Measurements from ENCODE around the gene SNTG2.
"Not testable (repeated sequence)": the region's sequence is repeated elsewhere in the genome, so short reads cannot be mapped to it uniquely, and the experiment has no call there.

SNTG2 gene

DNA sequence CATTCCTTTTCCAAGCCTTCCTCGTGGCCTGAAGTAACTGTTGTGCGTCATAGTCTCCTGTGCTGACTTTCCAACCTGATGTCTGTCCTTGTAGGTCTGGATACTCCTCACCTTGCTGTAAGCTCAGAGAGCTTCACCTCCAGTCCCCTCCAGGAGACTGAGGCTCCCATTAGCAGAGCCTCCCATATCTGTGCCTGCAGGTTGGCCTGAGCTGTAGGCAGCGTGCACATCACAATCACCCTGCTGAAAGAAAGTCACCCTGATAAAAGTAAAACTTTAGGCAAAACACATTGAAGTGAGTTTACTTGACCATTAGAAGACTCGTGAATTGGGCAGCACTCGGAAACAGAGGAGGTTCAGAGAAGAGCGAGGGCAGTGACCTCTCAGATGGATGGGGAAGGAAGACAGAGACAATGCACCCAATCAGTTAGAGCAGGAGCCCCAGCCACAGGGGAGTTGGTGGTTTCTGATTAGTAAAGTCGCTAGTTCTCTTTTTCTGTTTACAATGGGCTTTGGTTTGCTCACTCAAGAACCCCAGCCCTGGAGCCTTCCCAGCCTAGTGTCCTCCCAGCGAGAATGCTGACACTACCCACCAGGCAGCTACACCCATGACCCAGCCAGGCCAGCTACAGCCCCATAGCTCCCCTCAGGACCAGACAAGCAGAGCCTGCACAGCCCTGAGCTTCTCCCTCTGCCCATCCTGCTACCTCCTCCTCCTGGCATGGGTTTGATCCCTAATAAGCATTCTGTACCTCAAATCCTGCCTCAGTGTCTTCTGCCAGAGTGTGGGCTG lies 450.5 kb downstream of the SNTG2 start:
- in situ Hi-C loops (cut with MboI; ENCODE audit: low sequenced_read_pairs) = no loop called here

- in situ Hi-C loops (cut with MboI; ENCODE audit: low sequenced_read_pairs) = no loop called here
Observed at GRCh38 chr2:1402064-1402463, 451.4 kb downstream of the SNTG2 start.

DNA sequence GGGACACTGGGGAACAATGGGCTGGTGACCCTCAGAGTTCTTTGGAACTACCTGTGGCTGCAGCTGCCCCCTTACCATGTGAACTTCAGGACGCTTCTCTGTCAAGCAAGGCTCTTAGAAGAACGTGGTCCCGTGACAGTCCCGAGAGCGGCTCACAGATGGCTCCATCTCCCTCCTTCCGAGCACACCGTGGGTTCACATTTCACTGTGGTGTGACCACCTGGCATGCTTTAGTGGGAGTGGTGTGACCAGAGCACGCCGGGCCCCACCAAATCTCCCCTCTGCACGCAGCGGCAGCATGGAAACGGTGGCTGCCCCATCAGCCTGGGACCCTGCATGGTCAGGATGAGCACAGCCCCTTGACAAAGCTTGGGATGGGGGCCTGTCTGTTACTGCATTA lies 452.9 kb downstream of the SNTG2 start:
- in situ Hi-C loops (cut with MboI; ENCODE audit: low sequenced_read_pairs) = no loop called here

GRCh38 chr2:1405124-1405523 lies 454.5 kb downstream of the SNTG2 start:
- in situ Hi-C loops (cut with MboI; ENCODE audit: low sequenced_read_pairs) = no loop called here

DNA sequence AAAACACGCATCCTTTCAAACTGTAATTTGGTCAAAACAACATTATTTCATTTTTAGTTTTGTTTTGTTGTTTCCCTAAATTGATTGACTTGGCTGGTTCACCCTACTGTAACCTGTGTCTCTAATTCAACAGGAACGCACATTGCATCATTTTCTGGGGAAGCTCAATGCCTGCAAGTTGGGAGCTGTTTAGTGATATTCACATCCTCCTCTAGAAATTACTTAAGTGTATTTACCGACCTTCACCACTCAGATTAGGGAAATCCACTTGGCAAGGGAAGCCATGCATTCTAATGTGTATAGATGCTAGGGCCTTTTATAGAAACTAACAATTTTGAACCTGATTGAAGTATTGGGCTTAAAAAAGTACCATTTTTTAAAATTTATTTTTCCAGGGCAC lies 455.3 kb downstream of the SNTG2 start:
- in situ Hi-C loops (cut with MboI; ENCODE audit: low sequenced_read_pairs) = no loop called here

- in situ Hi-C loops (cut with MboI; ENCODE audit: low sequenced_read_pairs) = no loop called here
Observed at GRCh38 chr2:1406434-1406833, 455.8 kb downstream of the SNTG2 start.

DNA sequence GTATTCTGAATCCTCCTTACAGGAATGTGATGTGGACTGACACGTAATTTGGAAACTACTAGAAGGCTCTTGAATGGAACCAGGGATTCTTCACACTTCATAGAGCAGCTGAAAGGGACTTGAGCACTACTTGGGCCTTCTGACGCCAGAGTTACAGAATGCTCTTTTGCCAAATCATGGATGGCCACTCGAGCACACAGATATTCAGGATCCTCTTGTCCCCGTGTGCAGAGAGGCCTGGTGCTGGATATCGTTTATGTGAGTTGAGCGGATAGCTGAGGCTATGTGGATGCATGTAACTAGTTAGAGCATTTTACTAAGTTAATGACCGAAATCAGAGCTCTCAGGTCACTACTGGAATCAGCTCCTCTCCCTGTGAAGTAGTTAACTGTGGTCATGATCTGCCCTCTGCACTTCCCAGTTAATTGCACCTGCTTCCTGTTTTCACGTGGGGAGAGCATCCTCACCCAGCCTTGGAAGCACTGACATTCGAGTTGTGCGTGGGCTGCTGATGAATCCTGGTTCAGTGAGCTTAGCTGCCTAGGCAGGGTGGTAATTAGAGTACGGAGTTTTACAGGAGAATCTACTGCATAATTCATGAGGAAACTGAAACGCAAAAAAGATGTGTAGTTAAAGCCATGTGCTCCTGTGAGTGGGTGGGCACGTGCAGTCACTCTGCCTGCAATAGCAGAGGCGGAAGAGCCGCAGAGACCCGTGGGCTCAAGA lies 457.5 kb downstream of the SNTG2 start:
- in situ Hi-C loops (cut with MboI; ENCODE audit: low sequenced_read_pairs) = no loop called here

DNA sequence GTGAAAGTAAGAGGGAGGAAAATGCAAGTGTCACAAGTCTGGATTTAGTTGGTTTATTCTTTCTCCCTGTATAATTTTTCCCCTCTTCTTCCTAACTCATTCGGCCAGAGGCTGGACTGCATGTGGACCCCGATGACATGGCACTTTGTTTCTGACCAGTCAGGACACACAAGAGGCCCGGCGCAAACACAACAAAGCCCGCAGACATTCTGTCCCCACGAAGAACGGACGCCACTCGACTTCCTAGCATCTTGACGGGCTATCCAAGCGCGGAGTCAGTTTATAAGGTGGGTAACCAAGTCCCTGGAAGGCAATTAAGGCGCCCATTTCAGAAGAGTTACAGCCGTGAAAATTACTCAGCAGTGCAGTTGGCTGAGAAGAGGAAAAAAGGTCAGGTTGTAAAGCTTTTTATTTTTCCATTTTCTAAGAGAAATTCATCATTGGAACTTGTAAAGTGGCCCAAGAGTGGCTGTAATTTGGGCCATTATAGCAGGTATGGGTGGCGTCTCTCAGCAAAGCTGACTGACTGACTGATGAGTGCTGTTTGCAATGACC lies 462.6 kb downstream of the SNTG2 start, which contains the start of gene TPO:
TSS of gene TPO (plus strand) at position 308 of the 555 bp plus-strand sequence. CDS start 946 bp downstream, outside the sequence.
- in situ Hi-C loops (cut with MboI; ENCODE audit: low sequenced_read_pairs) = no loop called here

GRCh38 chr2:1414121-1414520 lies 463.5 kb downstream of the SNTG2 start:
- in situ Hi-C loops (cut with MboI; ENCODE audit: low sequenced_read_pairs) = no loop called here

- in situ Hi-C loops (cut with MboI; ENCODE audit: low sequenced_read_pairs) = not testable (repeated sequence)
Observed at GRCh38 chr2:1414901-1415300, 464.3 kb downstream of the SNTG2 start.

GRCh38 chr2:1415501-1415900 lies 464.9 kb downstream of the SNTG2 start:
- in situ Hi-C loops (cut with MboI; ENCODE audit: low sequenced_read_pairs) = no loop called here
